OCI-LY7 (cell line): ENCODE measurements around the gene SLC17A9.

Experiments used
- CTCF ChIP-seq: fragments of 200-600 bp; sonication (generic); conservative IDR thresholded peaks from 2 replicates; pipeline ENCODE4 v1.5.1; 2014; ENCODE audit warnings: mild to moderate bottlenecking, antibody characterized with exemption, low read length, moderate library complexity, mixed read lengths
- EZH2phosphoT487 ChIP-seq: fragments of 200-600 bp; sonication (generic); IDR thresholded peaks from 2 replicates; pipeline ENCODE4 v1.6.1; 2018; ENCODE audit warnings: low read depth, borderline replicate concordance, mild to moderate bottlenecking, mixed run types, antibody characterized with exemption, low read length, moderate library complexity, mixed read lengths

- no peak for TF ChIP-seq CTCF
- no peak for TF ChIP-seq EZH2phosphoT487
Measured at GRCh38 chr20:62994869-62995281, 42.4 kb downstream of the SLC17A9 start.
